ENCODE data around the gene EBF3.

EBF3 gene

DNA sequence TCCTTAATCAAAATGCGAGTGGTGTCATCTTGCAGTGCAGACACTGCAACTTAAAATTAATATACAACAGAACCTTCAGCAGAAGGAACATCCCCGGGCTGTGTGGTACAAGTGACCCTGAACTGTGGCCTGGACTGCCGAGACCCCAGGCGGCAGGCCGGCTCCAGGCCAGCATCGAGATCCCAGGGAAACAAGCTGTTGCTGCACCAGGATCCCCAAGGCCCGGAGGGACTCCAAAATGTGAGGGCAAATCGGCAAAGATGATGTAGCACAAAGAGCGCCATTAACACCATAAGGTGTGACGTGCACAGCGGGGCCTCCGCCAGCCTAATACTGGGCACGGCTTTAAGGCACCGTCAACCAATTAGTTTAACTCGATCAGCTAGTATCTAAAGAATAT lies 73.9 kb downstream of the EBF3 start:
- no peak for DNase-seq (ENCODE audit: low read depth in 2 of 2)

- no peak for DNase-seq (ENCODE audit: low read depth in 2 of 2)
Observed at GRCh38 chr10:129888784-129889616, 75.1 kb downstream of the EBF3 start.

DNA sequence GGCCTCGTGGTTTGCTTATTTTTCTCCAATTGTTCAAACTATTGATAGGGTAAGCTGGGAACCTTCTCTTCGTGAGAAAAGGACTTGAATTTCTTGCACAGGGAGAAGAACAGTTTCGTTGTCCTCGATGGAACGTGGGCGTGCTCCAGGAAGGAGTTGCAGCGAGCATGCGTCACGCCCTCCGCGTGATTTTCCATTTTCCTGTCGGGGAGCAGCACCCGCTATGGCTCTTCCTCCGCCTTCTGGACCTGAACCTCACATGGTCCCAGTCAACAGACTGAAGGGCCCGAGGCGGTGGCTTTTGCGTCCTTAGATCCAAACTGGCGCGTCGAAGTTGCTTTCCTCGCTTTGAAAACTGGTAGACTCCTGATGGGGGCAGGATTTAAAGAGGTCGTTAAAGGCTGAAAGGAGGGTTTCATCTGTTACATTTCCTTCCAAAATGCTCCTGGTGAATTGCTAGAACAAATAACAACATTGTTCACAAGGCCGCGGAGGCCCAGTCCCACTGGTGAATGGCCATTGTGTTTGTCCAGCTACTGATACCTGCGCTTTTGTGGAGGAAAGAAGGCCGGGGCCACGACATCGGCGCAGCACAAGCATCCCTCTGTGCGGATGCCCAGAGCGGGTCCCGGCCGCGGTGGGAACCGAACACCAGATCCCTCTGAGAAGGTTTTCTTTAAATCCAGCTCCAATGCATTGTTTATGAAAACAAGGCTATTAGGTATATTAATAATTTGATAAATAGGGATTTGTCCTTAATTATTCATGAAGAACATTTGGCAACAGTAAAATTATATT lies 75.9 kb downstream of the EBF3 start:
- no peak for DNase-seq (ENCODE audit: low read depth in 2 of 2)

GRCh38 chr10:129887381-129887905 lies 76.6 kb downstream of the EBF3 start:
- DNase-seq (ENCODE audit: low read depth in 2 of 2), result no peak

DNA sequence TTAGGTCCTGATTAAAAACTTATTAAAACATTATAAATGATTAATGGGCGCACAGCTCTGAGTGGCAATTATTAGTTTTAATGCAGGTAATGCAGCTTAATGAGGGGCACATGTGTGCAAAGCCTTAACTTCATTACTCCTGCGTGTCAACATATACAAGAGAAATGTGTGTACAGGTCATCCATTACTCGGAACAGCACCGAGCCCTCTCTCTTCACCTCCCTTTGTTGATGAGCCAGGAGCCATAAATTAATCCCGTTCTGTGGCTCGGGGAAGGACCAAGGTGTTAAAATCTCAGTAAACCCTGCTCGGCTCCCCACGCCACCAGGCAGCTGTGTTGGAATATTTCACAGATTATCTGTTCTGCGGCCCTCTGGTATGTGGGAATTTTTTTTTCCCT lies 77.8 kb downstream of the EBF3 start:
- no peak for DNase-seq (ENCODE audit: low read depth in 2 of 2)

DNA sequence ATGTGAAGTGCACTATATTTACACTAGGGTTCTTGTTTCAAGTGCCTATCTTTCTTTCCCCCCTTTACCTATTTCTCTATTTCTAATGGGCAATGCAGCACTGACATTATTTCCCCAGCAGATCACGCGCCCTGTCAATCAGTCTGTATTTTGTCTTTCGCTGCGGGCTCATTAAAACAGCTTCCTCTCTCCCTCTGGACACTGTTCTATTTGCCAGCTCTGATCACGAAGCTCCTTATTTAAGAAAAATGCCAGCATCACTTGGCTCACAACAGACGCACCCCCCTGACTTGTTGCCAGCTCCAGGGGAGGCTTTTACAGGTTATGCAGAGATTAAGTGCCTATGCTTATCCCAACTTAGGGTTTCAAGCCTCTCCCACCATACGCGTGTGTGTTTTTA lies 78.5 kb downstream of the EBF3 start:
- no peak for DNase-seq (ENCODE audit: low read depth in 2 of 2)

DNA sequence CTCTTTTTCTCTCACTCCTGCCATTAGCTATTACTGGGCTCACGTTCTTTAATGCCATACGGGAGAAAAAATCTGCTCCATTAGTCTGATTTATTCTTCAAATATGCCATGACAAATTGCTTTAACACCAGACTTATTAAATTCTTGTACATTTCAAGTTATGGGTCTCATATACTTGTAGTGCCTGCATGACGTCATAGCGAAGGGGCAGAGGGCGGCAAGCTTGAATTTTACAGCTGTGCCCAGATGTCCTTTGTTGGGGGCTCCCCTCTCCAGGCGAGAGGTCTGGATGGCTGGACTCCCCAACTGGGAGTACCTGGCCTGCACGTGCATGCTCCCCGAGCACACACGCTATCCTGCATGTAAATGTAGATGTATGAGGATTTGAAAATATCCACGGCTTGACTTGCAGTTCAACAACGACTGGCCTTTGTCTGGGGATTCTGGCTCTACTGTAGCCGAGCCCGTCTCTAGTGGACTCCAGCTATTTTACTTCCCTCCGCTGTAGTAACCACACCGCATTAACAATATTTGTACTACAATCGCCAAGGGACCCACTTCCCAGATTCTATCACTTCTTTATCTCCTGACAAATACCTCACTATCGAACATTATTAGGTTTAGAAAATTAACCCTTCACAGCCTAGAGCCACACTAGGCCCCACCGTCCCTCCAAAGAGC lies 79.5 kb downstream of the EBF3 start:
- no peak for DNase-seq (ENCODE audit: low read depth in 2 of 2)

DNA sequence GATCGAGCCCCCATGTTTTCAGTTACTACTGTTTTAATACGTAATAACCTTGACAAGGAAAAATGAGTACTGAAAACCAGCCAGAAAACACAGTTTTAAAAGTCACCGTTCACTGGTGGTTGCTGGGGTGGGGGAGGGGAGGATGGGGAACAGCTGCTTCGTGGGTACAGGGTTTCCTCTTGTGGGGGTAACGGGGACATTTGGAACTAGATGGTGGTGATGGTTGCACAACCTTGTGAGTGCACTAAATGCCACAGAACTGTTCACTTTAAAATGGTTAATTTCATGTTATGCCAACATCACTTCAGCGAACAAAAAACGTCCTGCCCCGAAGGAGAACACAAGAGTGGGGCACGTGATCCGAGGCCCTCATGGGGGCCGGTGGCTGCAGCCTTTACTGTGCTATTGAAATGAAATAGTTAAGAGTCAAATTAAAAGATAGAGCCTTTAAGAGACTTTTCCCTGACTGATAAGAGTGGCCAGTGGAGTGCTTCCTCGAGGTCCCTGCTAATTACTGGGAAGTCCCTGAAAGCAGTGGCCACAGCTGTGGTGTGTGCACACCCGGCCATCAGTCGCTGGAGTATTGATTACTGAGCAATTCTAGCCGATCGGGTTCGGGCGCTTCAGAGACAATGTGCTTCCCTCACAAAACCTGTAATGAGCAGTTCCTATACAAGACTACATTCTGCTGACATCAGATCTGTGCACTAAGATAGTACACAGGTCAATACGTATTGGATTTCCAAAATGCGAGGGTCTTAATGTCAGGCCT lies 80.3 kb downstream of the EBF3 start:
- DNase-seq (ENCODE audit: low read depth in 2 of 2), result no peak

- DNase-seq (ENCODE audit: low read depth in 2 of 2), result no peak
Observed at GRCh38 chr10:129883029-129883428, 81.0 kb downstream of the EBF3 start.

GRCh38 chr10:129882291-129883010 lies 81.6 kb downstream of the EBF3 start:
- DNase-seq (ENCODE audit: low read depth in 2 of 2), result no peak

DNA sequence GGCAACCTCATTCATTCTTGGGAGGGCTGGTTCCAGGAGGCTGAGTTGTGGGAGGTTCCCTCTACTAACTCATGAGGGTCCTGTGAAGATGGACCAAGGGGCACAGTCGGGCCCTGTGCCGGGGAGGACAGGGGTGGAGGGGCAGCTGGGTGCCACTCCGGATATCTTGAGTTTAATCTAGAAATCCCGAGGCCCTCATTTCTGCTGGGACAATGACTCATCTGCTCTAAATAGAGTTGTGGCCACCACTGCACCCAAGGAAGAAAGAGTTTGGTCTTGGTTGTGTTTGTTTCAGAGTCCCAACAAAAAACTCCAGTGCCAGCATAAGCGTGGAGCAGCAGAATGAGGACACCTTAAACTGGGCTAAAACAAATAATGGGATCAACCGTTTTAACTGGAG lies 82.4 kb downstream of the EBF3 start:
- no peak for DNase-seq (ENCODE audit: low read depth in 2 of 2)

DNA sequence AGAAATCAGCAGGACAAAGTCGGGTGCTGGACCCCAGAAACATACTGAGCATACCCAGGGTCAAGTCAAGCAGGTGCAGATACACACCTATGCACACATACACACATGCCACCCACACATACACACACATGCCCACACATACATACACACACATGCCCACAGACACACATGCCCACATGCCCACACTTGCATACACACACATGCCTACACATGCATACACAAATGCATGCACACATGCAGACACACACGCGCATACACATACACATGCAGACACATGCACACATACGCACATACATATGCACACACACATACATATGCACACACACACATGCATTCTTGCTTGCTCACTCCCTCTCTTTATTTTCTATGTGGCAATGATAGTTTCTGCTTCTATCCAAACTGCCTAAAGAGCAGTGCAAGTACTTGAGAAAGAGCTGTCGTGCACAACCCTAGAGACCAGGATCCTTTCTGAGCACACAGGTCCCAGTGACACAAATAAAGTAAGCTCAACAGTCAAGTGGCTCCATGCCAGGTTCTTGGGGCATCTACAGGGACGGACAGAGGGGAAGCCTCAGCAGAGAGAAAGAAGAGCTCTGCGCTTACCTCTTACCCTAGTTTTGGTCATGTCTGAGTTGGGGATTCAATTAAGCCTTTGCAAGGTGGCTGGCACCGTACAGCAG lies 83.7 kb downstream of the EBF3 start:
- DNase-seq (ENCODE audit: low read depth in 2 of 2), result no peak

- DNase-seq (ENCODE audit: low read depth in 2 of 2), result no peak
Observed at GRCh38 chr10:129879655-129880054, 84.4 kb downstream of the EBF3 start.

DNA sequence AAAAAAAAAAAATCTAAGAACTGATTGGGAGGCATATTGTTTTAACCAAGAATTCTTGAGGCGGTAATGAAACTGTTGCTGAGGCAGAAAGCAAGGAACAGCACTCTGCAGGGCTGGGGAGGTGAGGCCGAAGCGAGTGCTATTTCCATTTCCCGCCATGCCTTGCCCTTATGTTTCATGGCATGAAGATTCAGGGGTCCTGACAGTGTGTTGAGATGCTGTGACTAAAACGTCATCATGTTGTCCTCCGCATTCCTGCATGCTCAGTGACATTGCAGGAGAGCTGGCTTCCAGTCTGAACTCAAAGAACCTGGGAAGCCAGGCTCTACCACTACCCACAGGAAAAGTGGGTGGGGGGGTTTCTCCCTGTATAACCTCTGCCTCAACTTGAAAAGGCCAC lies 85.2 kb downstream of the EBF3 start:
- DNase-seq (ENCODE audit: low read depth in 2 of 2), result no peak

- no peak for DNase-seq (ENCODE audit: low read depth in 2 of 2)
Observed at GRCh38 chr10:129877773-129878371, 86.2 kb downstream of the EBF3 start.

- no peak for DNase-seq (ENCODE audit: low read depth in 2 of 2)
Observed at GRCh38 chr10:129876838-129877237, 87.2 kb downstream of the EBF3 start.

DNA sequence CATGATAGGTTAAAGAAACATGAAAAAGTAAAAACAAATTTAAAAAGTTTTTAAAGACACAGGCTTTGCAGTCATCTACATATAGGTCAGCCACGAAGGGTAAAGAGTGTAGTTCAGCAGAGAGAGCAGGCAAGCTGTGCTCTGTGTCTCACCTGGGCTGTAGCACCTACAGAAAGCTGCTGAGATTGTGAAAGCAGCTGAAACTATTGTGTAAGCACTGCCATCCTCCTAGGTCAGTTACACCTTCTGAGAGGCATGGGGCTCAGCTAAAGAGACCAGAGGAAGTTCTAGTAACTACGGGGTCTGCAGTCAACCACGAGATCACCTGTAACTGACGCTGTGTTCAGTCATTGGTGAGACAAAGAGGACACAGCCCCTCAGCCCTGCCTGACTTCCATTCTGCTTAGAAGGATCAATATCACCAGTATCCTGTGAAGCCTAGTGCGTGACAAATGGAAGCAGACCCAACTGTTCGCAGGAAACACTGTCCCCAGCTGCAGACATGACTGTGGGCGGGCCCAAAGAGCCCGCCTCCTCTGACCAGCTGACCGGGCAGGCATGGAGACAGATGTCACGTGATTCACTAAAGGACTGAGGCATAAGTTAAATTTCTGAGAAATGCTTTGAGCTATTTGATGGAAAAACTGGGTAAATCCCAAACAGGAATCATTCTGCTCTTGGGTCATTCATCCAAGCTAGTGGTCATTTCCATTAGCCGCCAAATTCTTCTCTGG lies 87.9 kb downstream of the EBF3 start:
- no peak for DNase-seq (ENCODE audit: low read depth in 2 of 2)

DNA sequence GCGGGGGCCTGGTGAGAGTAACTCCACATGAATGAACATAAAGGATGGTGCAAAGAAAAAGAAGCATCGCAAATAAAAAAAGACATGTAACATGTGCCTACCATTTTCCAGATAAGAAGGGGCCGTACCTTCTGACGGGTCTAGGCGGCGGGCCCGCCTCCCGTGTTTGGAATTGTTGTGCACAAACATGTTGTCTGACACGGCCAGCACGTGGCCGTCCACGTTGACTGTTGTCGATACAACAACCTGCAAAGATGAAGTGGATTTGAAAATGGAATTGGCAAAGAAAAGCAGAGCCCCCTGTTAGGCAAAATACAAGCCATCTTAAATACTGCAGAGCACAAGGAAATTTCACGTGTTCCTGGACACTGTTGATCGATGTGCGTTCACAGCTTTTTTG lies 90.7 kb downstream of the EBF3 start:
- DNase-seq (ENCODE audit: low read depth in 2 of 2), result no peak

- no peak for DNase-seq (ENCODE audit: low read depth in 2 of 2)
Observed at GRCh38 chr10:129871966-129872365, 92.1 kb downstream of the EBF3 start.
